Natural killer cell (primary cell): ENCODE data around the gene RGS12. TPM values are rescaled to one million over a fixed set of nuclear protein-coding genes. Genes with fewer than 3 reads are reported as not detected.

Experiments
- ATAC-seq, 3 donors: fragments of 150-1000 bp in 2 of 3; fragments of 200-7000 bp in 1 of 3; cut with Tn5 transposase; 1 replicate in 1 of 3; 2 replicates in 2 of 3; pipeline ENCODE4 v1.10.0; 2021; ENCODE audit warnings: mild to moderate bottlenecking in 2 of 3, moderate library complexity in 2 of 3
- DNase-seq, 2 donors: peaks; one replicate each; pipeline versions ENCODE4 v3.0.0 to v3.0.0-alpha.2; 2013 to 2021; ENCODE audit warnings: mixed read lengths in 1 of 2
- H3K27ac ChIP-seq: one replicate; pipeline ENCODE4 v1.5.1; 2013; ENCODE audit warnings: mild to moderate bottlenecking, low read length
- H3K27me3 ChIP-seq: one replicate; pipeline ENCODE4 v1.6.1; 2013; ENCODE audit warnings: low read length; ENCODE audit not compliant: control insufficient read depth, insufficient read depth
- H3K36me3 ChIP-seq: one replicate; pipeline ENCODE4 v1.6.1; 2013; ENCODE audit warnings: low read length; ENCODE audit not compliant: control insufficient read depth, insufficient read depth
- H3K4me1 ChIP-seq: one replicate; pipeline ENCODE4 v1.6.1; 2013; ENCODE audit warnings: low read length; ENCODE audit not compliant: control insufficient read depth, insufficient read depth
- H3K4me3 ChIP-seq: one replicate; pipeline ENCODE4 v1.5.1; 2013; ENCODE audit warnings: low read length
- H3K9me3 ChIP-seq: one replicate; pipeline ENCODE4 v1.6.1; 2013; ENCODE audit warnings: low read length; ENCODE audit not compliant: control insufficient read depth, insufficient read depth
- H3K27ac Mint-ChIP-seq, 2 donors: one replicate each; pipeline ENCODE4 v1.8.0; 2022; ENCODE audit warnings: mild to moderate bottlenecking in 2 of 2, mixed read lengths in 2 of 2, moderate library complexity in 1 of 2
- H3K27me3 Mint-ChIP-seq, 2 donors: one replicate each; pipeline ENCODE4 v1.8.0; 2022; ENCODE audit warnings: low read depth in 2 of 2, mixed read lengths in 2 of 2
- H3K36me3 Mint-ChIP-seq: one replicate; pipeline ENCODE4 v1.8.0; 2022; ENCODE audit warnings: mixed read lengths
- H3K4me1 Mint-ChIP-seq, 2 donors: one replicate each; pipeline ENCODE4 v1.8.0; 2022; ENCODE audit warnings: mixed read lengths in 2 of 2
- H3K4me3 Mint-ChIP-seq: one replicate; pipeline ENCODE4 v1.8.0; 2022; ENCODE audit warnings: mild to moderate bottlenecking, moderate library complexity, mixed read lengths
- H3K9me3 Mint-ChIP-seq, 2 donors: one replicate each; pipeline ENCODE4 v1.8.0; 2022; ENCODE audit warnings: mixed read lengths in 2 of 2
- WGBS: methylation state at CpG from one replicate; pipeline ENCODE4 v1.1.7; 2013; ENCODE audit warnings: missing lambda C conversion rate; ENCODE audit not compliant: insufficient coverage; 5-methylcytosine and 5-hydroxymethylcytosine counted together
- intact Hi-C: fragments of 100-400 bp; cut with micrococcal nuclease; formaldehyde crosslinking; loops from one replicate; pipeline ENCODE4 v1.14.2; 2022
- total RNA-seq, 4 donors: library from RNA; stranded (reverse); fragments of 120-200 nt in 1 of 4; gene quantifications; one replicate each; pipeline versions ENCODE4 v1.2.3 to v1.2.4, GENCODE V29; 2013 to 2022
- TF ChIP-seq, protein P1 (sequence below): fragments of 200-600 bp; IDR thresholded peaks from one replicate; pipeline ENCODE4 v1.8.0; 2022; ENCODE audit warnings: antibody characterized with exemption

Gene RGS12
- total RNA-seq, 3 donors from 2014 or later (not counting 1 experiment from before 2014, with no cell fraction given): 10.5 to 12.3 (median 10.6) TPM

DNA sequence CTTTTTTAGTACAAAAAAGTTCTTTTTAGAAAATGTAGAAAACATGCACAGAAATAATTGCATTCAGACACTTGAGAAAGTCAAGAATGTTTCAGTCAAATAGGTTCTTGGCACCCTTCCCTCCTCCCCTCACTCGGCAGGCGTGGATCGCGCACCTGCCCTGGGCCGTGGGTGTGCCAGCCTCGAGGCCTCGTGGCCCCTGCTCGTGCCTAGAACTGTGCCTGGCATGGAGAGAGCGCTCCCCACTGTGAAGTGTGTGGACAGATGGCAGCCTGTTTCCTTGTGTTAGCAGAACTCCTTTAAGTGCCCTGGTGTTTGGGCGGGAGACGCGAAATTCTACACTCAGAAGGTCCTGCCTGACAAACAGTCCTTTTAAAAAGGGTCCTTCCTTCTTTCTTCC lies 14.7 kb downstream of the RGS12 start:
- H3K4me3 ChIP-seq: no peak overlapping the region
- no peaks in the 10 kb centered on the region for H3K9me3 ChIP-seq
- WGBS: 88% methylated on average over 12 of the region's 12 CpGs
- intact Hi-C loops: no loop called here
- Mint-ChIP-seq H3K4me1 (peaks cover 15 to 16% of the 10 kb centered on the region in 2 donors), H3K9me3 (no peaks in the 10 kb centered on the region), H3K27me3 (peaks cover 0 to 5% of the 10 kb centered on the region in 2 donors), H3K4me3 (no peak overlapping the region), H3K27ac (no peak overlapping the region), H3K36me3 (no peaks in the 10 kb centered on the region)
- TF ChIP-seq, protein P1, sequence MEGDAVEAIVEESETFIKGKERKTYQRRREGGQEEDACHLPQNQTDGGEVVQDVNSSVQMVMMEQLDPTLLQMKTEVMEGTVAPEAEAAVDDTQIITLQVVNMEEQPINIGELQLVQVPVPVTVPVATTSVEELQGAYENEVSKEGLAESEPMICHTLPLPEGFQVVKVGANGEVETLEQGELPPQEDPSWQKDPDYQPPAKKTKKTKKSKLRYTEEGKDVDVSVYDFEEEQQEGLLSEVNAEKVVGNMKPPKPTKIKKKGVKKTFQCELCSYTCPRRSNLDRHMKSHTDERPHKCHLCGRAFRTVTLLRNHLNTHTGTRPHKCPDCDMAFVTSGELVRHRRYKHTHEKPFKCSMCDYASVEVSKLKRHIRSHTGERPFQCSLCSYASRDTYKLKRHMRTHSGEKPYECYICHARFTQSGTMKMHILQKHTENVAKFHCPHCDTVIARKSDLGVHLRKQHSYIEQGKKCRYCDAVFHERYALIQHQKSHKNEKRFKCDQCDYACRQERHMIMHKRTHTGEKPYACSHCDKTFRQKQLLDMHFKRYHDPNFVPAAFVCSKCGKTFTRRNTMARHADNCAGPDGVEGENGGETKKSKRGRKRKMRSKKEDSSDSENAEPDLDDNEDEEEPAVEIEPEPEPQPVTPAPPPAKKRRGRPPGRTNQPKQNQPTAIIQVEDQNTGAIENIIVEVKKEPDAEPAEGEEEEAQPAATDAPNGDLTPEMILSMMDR: no peak
- no peak for ATAC-seq
- H3K4me1 ChIP-seq: peaks cover 31% of the 10 kb centered on the region
- no peak for DNase-seq
- H3K36me3 ChIP-seq: no peaks in the 10 kb centered on the region
- no peak overlapping the region for H3K27ac ChIP-seq
- H3K27me3 ChIP-seq: peaks cover 15% of the 10 kb centered on the region

- Mint-ChIP-seq H3K27me3 (peaks cover 0 to 5% of the 10 kb centered on the region in 2 donors), H3K4me1 (peaks cover 10% of the 10 kb centered on the region in 2 donors), H3K9me3 (no peaks in the 10 kb centered on the region), H3K36me3 (no peaks in the 10 kb centered on the region), H3K27ac (no peak overlapping the region), H3K4me3 (no peak overlapping the region)
- Histone ChIP-seq H3K4me3 (no peak overlapping the region), H3K9me3 (no peaks in the 10 kb centered on the region), H3K27ac (no peak overlapping the region), H3K27me3 (peaks cover 15% of the 10 kb centered on the region), H3K36me3 (no peaks in the 10 kb centered on the region), H3K4me1 (peaks cover 25% of the 10 kb centered on the region)
- intact Hi-C loops: no loop called here
- ATAC-seq (no peak), DNase-seq (no peak)
- TF ChIP-seq, protein P1: no peak
- 94% methylated on average over 31 of the region's 31 CpGs for WGBS
Measured at GRCh38 chr4:3307891-3308575, 15.2 kb downstream of the RGS12 start.

GRCh38 chr4:3308691-3309090 lies 15.9 kb downstream of the RGS12 start:
- Histone ChIP-seq H3K4me3 (no peak overlapping the region), H3K36me3 (no peaks in the 10 kb centered on the region), H3K4me1 (peaks cover 19% of the 10 kb centered on the region), H3K27me3 (peaks cover 15% of the 10 kb centered on the region), H3K27ac (no peak overlapping the region), H3K9me3 (no peaks in the 10 kb centered on the region)
- H3K36me3 Mint-ChIP-seq: no peaks in the 10 kb centered on the region
- H3K4me1 Mint-ChIP-seq: peaks cover 3 to 4% of the 10 kb centered on the region in 2 donors
- DNase-seq (no peak), ATAC-seq (no peak)
- H3K9me3 Mint-ChIP-seq: no peaks in the 10 kb centered on the region
- intact Hi-C loops: no loop called here
- peaks cover 0 to 5% of the 10 kb centered on the region in 2 donors for H3K27me3 Mint-ChIP-seq
- H3K4me3 Mint-ChIP-seq: no peak overlapping the region
- TF ChIP-seq, protein P1: no peak
- no peak overlapping the region for H3K27ac Mint-ChIP-seq
- WGBS: 92% methylated on average over 13 of the region's 14 CpGs
